Fibroblast of the aortic adventitia (primary cell): Measurements from ENCODE around the gene RASGEF1B. TPM values are rescaled to one million over a fixed set of nuclear protein-coding genes. Genes with fewer than 3 reads are reported as not detected.

Experiments
- DNase-seq: peaks from one replicate; pipeline ENCODE4 v3.0.0-alpha.2; 2010; ENCODE audit warnings: low read depth
- H3K4me3 ChIP-seq: 2 replicates; pipeline ENCODE4 v1.5.1; 2011; ENCODE audit warnings: low read depth, mild to moderate bottlenecking, control low read depth, low read length, moderate library complexity
- total RNA-seq: library from RNA; depleted of rRNA; stranded (reverse); fragments of >200 nt; gene quantifications from 2 replicates; pipeline ENCODE4 v1.2.3, GENCODE V29; 2012; ENCODE audit warnings: low replicate concordance
- TF ChIP-seq, protein P1 (sequence below): IDR thresholded peaks from 2 replicates; pipeline ENCODE4 v1.5.1; 2011; ENCODE audit warnings: mild to moderate bottlenecking, low read length, control low read depth, inconsistent platforms; ENCODE audit not compliant: insufficient read depth

The RASGEF1B gene
- total RNA-seq, 1 donor: 1.2 TPM

DNA sequence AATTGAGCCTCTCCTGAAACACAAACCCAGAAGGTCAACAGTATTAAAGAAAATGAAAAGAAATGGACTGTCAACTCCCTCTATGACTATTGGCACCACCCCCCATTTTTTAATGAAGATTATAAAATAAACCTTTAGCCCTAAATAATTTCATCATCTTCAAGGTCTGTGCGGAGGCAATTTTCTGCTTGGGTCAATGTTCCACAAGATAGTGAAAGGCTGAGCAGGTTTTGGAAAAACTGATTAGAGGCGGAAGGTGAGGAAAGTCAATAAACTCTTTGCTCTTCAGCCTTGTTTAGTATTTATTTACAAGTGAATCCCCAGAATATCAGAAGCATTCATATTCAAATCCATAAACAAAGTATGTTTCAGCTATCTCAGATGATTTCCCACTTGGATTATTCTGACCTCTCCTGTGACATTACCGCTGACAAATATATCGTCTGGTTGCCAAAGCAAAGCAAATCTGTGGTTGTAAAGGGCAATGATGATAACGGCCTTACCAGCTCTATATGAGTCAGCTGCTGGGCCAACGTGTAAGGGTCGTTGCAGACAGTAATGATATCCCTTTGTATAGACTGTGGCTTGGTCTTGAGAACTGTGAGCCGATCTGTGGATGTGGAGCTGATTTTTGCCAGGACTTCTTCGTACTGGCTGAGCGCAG lies 24.0 kb downstream of the RASGEF1B start:
- no peak for DNase-seq
- TF ChIP-seq, protein P1, sequence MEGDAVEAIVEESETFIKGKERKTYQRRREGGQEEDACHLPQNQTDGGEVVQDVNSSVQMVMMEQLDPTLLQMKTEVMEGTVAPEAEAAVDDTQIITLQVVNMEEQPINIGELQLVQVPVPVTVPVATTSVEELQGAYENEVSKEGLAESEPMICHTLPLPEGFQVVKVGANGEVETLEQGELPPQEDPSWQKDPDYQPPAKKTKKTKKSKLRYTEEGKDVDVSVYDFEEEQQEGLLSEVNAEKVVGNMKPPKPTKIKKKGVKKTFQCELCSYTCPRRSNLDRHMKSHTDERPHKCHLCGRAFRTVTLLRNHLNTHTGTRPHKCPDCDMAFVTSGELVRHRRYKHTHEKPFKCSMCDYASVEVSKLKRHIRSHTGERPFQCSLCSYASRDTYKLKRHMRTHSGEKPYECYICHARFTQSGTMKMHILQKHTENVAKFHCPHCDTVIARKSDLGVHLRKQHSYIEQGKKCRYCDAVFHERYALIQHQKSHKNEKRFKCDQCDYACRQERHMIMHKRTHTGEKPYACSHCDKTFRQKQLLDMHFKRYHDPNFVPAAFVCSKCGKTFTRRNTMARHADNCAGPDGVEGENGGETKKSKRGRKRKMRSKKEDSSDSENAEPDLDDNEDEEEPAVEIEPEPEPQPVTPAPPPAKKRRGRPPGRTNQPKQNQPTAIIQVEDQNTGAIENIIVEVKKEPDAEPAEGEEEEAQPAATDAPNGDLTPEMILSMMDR: no peak
- H3K4me3 ChIP-seq: no peak overlapping the region

- H3K4me3 ChIP-seq: no peak overlapping the region
- no peak for DNase-seq
- TF ChIP-seq, protein P1: no peak
Observed at GRCh38 chr4:81446634-81447033, 25.1 kb downstream of the RASGEF1B start.

DNA sequence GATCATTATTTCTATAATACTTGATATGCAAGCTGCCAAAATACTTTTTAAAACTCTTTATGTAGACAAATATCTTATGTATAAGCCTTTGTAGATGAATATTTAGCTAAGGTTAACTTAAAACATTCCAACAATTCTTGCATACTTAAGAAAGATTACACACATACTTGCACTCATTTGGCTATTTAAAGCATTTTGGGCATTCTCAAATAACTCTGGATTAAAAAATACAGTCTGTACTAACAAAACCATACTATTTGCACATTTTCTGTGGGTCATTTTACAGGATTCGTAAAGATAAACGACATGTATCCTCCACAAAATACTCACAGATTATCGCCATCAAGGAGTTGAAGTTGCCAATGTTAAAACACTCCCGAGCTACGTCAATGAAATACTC lies 26.5 kb downstream of the RASGEF1B start:
- no peak for DNase-seq
- TF ChIP-seq, protein P1: no peak
- H3K4me3 ChIP-seq: no peak overlapping the region

DNA sequence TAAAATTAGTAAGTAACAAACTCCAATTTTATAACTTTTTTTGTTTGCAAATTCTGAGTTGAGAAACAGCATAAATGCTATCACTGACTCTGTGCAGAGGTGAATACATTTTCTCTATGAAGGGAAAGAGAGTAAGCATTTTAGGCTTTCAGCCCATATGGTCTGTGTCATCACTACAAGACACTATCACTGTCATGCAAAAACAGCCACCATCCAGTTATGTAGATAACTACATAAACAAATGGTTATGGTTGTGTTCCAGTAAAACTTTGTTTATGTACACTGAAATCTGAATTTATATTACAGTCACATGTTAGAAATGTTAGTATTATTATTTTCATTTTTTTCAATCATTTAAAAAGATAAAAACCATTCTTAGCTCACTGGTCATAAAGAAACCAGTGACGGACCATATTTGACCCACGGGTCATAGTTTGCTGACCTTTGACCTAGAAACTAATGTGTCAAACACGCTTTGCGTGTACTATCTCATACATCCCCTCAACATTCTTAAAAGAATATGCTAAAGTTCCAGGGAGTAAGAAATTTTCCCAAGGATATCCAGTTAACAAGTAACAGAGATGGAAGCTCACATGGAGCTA lies 29.1 kb downstream of the RASGEF1B start:
- TF ChIP-seq, protein P1: no peak
- no peak for DNase-seq
- no peak overlapping the region for H3K4me3 ChIP-seq

DNA sequence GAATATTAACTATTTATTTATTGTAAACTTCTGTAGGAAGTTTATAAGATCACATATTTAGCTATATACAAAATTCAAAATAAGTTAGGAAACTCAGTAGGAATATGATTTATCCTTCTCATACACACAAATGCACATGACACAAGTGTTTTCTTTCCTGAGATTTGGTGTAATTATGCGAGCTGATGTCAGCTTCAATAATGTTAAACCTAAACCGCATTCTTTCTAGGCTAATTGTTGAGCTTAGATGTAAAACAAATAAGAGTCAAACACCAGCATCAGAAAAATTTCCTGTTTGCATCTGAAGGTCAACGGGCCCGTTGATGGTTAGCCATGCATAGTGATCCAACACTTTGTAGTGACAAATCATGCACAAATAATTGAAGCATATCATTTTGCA lies 30.8 kb downstream of the RASGEF1B start:
- H3K4me3 ChIP-seq: no peak overlapping the region
- no peak for DNase-seq
- TF ChIP-seq, protein P1: no peak

DNA sequence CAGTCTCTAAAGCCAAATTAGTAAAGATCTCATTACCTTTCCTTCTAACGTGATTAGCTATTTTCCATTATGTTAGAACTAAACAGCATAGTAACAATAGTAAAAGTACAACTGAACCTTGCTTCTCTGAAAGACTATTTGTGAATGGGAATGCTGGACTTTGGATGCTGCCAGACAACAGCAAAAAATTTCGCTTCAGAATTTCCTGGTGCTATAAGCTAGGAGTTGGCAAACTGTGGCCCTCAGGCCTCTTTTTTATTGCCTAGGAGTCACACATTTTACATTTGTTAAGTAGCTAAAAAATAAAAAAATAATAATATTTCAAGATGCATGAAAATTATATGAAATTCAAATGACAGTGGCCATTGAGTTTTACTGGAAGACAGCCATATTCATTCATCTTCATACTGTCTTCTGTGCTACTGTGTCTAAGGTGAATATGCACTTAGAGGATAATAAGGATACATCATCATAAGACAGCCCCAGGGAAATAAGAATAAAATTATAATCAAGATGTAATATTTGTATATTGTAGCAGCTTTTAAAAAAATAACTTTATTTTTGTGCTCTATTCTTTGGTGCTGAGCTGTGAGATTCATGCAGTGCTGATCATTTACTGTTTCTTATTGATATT lies 34.6 kb downstream of the RASGEF1B start:
- DNase-seq: no peak

More for the DNA sequence above, 34.6 kb downstream of the RASGEF1B start:
- TF ChIP-seq, protein P1: no peak
- H3K4me3 ChIP-seq: no peak overlapping the region
